ENCODE data around the gene SLC9A9.

The SLC9A9 gene

GRCh38 chr3:143218166-143218835 lies 630.0 kb downstream of the SLC9A9 start:
- Histone ChIP-seq H3K27me3 (ENCODE audit: insufficient read depth, low read depth, severe bottlenecking) (peaks cover 69% of the 10 kb centered on the region), H3K9me3 (ENCODE audit: severe bottlenecking) (no peaks in the 10 kb centered on the region), H3K27ac (no peak overlapping the region), H3K4me3 (ENCODE audit: low read depth, low read length) (no peak overlapping the region), H3K36me3 (no peaks in the 10 kb centered on the region)
- DNase-seq = no peak
- no peak for TF ChIP-seq CTCF (IDR thresholded peaks at IDR 0.05; ENCODE audit: low read depth, low read length)

- H3K4me3 ChIP-seq (ENCODE audit: low read depth, low read length) = no peak overlapping the region
- peaks cover 67% of the 10 kb centered on the region for H3K27me3 ChIP-seq (ENCODE audit: insufficient read depth, low read depth, severe bottlenecking)
- H3K27ac ChIP-seq = no peak overlapping the region
- no peaks in the 10 kb centered on the region for H3K9me3 ChIP-seq (ENCODE audit: severe bottlenecking)
- no peaks in the 10 kb centered on the region for H3K36me3 ChIP-seq
- TF ChIP-seq CTCF (IDR thresholded peaks at IDR 0.05; ENCODE audit: low read depth, low read length) = no peak
- no peak for DNase-seq
Observed at GRCh38 chr3:143217283-143217682, 631.0 kb downstream of the SLC9A9 start.

- H3K9me3 ChIP-seq (ENCODE audit: severe bottlenecking) = no peaks in the 10 kb centered on the region
- no peak for DNase-seq
- no peak overlapping the region for H3K27ac ChIP-seq
- peaks cover 70% of the 10 kb centered on the region for H3K27me3 ChIP-seq (ENCODE audit: insufficient read depth, low read depth, severe bottlenecking)
- H3K4me3 ChIP-seq (ENCODE audit: low read depth, low read length) = no peak overlapping the region
- H3K36me3 ChIP-seq = no peaks in the 10 kb centered on the region
- TF ChIP-seq CTCF (IDR thresholded peaks at IDR 0.05; ENCODE audit: low read depth, low read length) = no peak
Observed at GRCh38 chr3:143216709-143217182, 631.5 kb downstream of the SLC9A9 start.
